ENCODE measurements around the gene KIFAP3. TPM values are rescaled to one million over a fixed set of nuclear protein-coding genes. Genes with fewer than 3 reads are reported as not detected.

Gene KIFAP3
- total RNA-seq, 1 donor from 2014 or later, result 31.0 TPM

DNA sequence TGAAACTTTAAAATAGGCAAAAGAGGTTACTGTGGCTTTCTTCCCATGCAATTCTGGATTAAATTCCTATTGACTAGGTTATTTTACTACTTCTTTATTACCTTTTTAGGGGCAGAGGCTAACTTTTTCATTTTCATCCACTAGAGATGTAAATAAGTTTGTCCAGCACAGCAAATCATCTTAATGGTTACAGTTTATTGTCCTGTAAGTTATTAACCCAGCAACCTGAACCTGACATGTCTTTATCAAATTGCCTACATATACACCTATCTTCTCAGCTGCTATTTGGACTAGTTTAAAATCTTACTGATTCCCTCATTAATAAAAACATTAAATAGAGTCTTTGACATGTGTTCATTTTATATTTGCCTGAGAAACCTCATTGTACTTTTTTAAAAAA is 173.9 kb downstream of the KIFAP3 start:
- intact Hi-C loops (cut with DNase I), result no loop called here
- no peak for DNase-seq (ENCODE audit: missing footprints)
- ATAC-seq, result no peak

DNA sequence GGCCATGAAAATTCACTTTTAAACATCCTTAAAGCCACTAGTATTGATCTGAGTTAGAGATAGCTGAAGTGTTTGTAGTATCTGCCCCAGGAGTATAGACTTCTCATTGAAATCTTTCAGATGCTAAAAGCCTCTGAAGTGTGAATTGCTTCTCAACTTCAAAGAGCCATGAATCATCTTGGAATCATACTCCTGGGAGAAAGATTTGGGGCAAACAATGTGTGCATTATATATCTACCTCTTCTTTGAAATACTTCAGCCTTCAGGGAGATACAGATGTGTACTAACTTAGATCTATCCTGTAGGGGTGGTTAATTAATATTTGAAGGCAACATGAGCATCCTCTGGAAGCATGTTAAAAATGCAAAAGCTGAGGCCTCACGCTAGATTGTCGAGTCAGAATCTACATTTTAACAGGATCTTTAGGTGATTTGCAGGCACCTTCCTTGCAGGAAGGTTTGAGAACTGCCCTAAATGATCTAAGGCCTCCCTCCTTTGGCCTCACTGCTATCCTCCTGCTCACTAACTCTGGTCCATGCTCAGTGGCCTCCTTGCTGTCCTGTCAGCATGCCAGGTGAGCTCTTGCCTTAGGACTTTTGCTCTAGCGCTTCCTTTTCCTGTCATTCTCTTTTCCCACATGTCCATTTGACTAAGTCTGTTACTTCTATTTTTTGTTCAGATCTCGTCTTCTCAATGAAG is 174.8 kb downstream of the KIFAP3 start:
- ATAC-seq, result no peak
- intact Hi-C loops (cut with DNase I), result no loop called here
- no peak for DNase-seq (ENCODE audit: missing footprints)

DNA sequence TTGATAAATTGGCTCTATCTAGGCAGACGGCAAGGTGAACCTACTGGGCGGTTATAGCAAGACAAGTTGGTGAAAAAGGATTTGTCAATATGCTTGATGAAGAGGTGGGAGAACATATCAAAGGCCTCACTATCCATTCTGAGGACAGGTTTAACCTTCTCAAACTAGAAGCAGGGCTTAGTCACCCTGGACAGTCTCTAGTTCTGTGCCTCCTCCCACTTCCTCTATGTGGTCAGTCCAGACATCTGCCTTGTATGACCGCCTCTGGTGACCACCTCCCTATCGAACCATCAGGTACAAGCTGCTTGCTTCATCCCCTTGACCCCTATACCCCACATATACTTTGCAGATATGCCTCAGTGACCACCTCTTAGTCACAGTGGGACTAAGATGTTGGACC is 178.5 kb downstream of the KIFAP3 start:
- no peak for DNase-seq (ENCODE audit: missing footprints)
- ATAC-seq, result no peak
- intact Hi-C loops (cut with DNase I), result no loop called here

DNA sequence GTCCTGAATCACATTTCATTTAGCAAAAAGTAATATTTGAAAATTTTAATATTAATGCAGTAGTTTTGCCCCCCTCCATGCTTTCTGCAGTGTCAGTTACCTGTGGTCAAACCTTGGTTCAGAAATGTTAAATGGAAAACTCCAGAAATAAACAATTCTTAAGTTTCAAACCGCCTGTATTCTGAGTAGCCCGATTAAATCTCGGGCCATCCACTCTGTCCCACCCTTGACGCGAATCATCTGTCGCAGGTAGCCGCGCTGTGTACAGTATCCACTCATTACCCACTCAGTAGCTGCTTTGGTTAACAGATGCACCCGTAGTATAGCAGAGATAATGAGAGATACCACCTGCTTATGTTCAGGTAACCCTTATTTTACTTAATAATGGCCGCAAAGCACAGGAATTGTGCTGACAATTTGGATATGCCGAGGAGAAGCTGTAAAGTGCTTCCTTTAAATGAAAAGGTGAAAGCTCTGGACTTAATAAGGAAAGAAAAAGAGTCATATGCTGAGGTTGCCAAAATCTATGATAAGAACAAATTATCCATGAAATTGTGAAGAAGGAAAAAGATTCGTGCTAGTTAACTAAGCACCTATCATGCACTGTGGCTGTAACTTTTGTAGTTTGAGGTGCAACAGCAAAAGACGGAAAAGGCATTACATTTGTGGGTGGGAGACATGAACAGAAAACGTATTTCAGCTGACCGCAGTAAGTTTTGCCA is 179.9 kb downstream of the KIFAP3 start:
- no peak for DNase-seq (ENCODE audit: missing footprints)
- no peak for ATAC-seq
- intact Hi-C loops (cut with DNase I), result loop anchor here (5.0 kb wide), 1 partner anchor 407 kb away; the partner anchor contains the start of gene SLC19A2

DNA sequence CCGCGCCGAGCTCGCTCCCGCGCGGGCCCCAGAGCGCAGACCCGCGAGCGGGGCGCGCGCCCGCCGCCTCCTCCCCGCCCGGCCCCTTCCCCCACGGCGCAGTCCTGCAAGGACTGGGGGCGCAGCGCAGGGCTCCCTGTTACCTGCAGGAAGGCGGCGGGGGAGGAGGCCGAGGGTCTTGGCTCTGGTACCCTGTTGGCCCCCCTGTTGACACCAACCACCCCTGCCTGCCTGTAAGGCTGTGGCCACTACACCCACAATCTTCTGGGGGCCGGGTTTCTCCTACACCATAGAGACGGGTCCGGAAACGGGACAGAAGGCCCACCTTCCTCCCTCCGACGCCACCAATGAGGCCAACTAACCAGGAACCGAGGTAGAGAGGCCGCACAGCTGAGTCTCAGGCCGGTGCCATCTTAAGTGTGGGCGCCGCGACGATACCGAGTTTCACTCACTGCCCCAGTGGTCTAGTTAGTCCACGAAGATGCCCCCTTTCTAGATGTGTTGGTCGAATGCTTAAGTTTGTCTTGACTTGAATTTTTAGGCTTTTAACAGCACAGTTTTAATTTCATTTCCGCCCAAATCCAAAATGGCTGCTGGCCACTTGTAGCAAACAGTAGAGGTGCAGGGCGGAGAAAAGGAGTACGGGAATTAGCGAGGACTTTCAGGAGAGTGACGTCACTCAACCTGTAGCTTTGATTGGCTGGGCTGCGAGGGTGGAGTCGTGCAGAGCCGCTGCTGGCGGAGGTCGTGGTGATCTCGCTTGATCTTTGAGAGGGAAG is 180.7 kb downstream of the KIFAP3 start, which contains the start of gene SCYL3:
Gene SCYL3 (minus strand): TSS at position 252 of the 779 bp plus-strand sequence. CDS start 5,056 bp downstream, outside the sequence.
- intact Hi-C loops (cut with DNase I), result loop anchor here (5.0 kb wide), 1 partner anchor 407 kb away; the partner anchor contains the start of gene SLC19A2
- DNase-seq (ENCODE audit: missing footprints) (peak; percentile 96), ATAC-seq (peak; percentile 99)

DNA sequence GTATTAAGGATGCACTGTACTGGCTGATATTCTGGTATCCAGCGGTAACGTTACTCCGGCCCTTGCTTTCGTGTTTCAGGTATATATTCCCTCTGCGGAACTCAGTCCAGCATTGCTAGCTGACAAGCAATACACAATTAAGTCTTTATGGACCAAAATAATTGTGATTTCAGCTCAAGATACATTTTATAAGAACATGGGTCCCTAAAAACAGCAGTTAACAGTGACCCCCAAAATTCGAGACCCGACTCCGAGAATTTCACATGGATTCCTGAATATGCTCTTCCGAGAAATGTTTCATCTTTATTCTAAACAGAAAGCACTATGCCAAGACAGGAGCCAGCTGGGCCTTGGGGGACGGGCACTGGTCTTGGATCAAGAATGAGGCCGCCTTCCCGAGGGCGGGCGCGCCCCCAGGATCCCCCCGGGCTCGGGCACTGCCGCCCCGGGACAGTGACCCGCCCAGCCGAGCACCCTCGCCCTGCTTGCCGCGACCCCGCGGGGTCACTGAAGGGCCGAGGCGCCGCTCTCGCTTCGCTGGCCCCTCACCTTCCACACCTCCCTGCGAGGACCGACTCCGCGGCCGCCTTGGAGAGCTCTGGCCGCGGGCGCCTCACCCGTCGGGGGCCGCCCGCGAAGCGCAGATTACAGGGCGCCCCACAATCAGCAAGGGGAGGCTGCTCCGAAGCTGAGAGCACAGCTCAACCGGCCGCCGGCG is 181.4 kb downstream of the KIFAP3 start:
- peak; percentile 4 for ATAC-seq
- peak; percentile 77 for DNase-seq (ENCODE audit: missing footprints)
- intact Hi-C loops (cut with DNase I), result loop anchor here (5.0 kb wide), 1 partner anchor 406 kb away; the partner anchor contains the start of gene SLC19A2

DNA sequence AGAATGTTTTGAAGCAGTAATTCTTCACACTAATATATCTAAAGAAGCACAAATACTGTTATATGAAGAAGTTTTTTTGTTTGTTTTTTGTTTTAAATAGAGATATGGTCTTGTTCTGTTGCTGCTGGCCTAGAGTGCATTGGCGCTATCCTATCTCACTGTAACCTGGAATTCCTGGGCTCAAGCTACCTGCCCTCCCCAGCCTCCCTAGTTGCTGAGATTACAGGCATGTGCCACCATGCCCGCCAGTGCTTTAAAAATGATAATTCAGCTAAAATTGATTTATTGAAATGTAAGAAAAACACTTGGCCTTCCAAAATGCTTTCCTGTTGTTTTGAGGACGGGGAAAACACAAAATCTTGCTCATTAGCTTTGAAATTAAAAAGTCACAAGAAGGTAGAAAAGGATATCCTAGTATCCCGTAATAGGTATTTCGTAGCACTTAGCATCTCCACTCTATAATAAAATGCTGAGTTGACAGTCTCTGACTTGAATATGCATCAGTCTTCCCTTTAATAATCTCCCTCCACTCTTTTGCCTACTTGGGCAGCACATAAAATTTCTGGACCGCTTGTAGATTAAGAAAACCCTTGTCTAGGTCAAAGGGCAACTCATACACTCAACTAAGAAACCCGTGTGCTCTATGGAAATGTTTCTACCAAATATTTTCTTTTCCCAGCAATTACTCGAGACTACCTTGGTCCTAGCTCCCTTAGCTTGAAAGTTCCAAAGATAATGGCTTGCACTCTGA is 182.1 kb downstream of the KIFAP3 start:
- intact Hi-C loops (cut with DNase I), result loop anchor here (5.0 kb wide), 1 partner anchor 405 kb away; the partner anchor contains the start of gene SLC19A2
- no peak for ATAC-seq
- DNase-seq (ENCODE audit: missing footprints), result no peak

DNA sequence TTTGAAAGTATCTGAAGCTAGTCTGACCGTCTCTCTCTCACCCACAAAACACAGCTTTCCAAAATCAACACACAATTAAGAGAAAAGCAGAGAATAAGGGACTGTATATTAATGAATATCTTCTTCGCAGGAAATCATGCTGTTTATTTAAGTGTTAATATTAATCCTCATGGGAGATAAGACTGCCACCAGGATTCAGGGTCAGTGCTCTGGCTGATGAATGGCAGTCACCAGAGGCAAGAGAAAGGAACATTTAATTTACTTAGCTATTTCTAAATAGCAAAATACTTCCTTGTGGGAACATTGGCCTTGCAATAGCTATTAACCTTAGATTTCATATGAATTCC is 183.0 kb downstream of the KIFAP3 start:
- intact Hi-C loops (cut with DNase I), result loop anchor here (5.0 kb wide), 1 partner anchor 404 kb away; the partner anchor contains the start of gene SLC19A2
- DNase-seq (ENCODE audit: missing footprints) (no peak), ATAC-seq (no peak)

DNA sequence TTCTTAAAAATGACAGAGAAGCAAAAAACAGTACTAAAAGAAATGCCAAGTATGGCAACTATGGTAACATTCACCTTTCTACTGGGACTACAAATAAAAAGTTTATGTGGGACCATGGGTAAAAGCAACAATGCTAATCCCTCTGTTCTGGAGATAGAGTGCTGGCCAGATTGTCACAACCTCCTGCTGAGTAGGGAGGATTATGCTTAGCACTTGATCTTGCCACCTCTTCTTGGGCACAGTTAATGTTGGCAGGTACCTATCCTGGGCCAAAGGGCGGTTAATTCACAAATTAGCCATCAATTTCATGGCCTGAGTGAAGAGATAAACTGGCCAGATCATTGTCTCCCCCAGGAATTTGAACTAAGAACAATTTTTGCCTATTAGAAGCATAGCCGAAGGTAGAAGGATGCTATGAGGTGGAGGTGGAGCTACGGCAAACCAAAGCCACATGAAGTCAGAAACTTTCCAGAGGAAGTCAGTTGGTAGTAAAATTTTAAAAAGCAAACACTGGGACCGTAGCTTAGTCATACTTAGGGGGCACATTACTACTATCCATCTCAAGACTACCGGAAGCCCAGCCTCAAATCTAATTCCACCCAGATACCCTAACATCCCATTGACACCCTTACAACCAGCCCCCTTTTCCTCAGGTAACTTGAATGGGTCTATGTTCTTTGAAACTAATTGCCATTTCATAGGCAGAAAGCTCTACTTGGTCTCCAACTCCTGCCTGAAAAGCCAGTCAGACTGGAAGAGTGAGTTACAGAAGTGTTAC is 183.5 kb downstream of the KIFAP3 start:
- ATAC-seq (no peak), DNase-seq (ENCODE audit: missing footprints) (no peak)
- intact Hi-C loops (cut with DNase I), result loop anchor here (5.0 kb wide), 1 partner anchor 404 kb away; the partner anchor contains the start of gene SLC19A2

DNA sequence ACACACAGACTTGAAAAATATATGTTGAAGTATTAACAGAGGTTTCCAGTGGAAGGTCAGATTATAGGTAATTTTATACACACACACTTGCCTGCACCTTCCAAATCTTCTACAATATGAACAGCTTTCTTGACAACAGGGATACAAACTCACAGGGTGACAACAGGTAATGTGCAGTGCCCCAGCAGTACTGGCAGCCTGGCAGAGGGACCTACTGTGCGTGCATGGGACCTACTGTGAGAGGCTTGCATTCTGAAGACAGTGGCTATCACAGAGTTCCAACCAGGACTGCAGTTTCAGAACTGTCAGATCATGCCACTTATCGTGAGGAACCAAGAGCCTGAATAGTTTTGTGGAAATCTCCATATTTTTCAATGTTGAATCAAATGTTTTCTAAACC is 184.6 kb downstream of the KIFAP3 start:
- ATAC-seq, result no peak
- no peak for DNase-seq (ENCODE audit: missing footprints)
- intact Hi-C loops (cut with DNase I), result loop anchor here (5.0 kb wide), 1 partner anchor 403 kb away; the partner anchor contains the start of gene SLC19A2

DNA sequence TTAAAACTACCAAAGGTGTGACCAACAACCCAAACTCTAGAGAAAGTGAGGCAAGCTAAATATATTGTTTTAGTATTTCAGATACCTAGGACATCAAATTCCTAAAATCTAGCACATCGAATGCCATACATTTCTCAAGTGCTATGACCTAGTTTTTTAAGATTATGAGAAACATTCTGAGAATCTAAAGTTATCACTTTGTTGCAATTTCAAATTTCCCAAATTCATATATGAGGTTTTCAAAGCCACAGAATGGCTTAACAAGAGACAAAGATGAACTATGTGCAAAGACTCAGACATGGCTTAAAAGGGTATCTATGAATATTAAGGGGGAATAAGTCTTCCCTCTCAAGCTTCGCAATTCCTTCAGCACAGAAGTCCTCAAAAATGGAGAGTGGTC is 187.6 kb downstream of the KIFAP3 start:
- no peak for DNase-seq (ENCODE audit: missing footprints)
- intact Hi-C loops (cut with DNase I), result no loop called here
- ATAC-seq, result no peak

DNA sequence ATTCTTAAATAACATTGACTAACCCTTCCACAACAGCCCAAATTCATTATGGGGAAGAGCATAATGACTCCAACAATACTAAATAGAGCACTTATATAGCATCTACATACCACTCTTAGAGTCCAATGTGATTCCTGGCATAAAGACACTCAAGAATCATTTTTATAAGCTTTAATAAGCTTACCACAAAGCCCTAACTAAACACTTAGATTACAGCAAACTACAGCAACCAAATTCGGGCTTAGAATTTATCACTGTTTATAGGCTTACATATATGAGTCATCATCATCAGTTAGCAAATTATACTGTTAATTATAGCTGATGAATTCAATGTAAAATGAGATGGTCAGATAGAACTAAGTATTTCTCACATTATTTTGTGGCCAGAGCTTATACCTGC is 188.1 kb downstream of the KIFAP3 start:
- ATAC-seq (no peak), DNase-seq (ENCODE audit: missing footprints) (no peak)
- intact Hi-C loops (cut with DNase I), result no loop called here

DNA sequence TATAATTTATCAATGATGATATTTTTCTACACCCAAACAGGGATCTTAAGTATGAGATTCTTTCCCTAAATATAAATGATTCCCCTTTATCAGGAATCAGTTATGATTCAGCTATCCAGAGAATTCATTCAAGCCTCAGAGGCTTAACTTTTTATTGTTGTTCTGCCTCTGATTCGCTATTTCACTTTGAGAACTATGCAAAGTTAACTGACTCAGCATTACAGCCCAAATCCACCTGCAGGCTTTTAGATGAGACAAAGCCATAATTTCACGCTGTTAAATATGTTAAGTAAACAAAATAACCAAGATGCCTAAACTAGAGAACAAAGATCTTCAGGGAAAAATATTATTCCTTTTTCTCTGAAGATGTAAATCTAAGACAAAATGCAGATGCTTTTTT is 189.3 kb downstream of the KIFAP3 start:
- ATAC-seq, result no peak
- intact Hi-C loops (cut with DNase I), result no loop called here
- no peak for DNase-seq (ENCODE audit: missing footprints)

DNA sequence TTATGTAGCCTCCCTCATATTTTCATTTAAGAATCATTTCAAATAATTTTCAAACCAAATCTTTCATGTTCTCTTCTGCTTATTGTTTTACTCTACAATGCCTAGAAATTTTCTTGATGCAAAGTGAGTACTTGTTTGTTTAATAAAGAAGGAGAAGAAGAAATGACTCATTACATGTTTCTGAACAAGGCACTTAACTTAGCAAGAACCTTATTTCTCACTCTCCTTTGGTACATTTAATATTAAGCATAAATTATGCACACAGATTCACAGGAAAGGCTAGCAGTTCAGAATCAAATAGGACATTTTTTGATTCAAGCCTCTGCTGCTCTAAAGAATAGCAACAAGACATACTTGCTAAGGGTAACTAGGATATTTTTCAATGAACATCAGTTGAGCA is 189.9 kb downstream of the KIFAP3 start:
- ATAC-seq (no peak), DNase-seq (ENCODE audit: missing footprints) (no peak)
- intact Hi-C loops (cut with DNase I), result no loop called here

DNA sequence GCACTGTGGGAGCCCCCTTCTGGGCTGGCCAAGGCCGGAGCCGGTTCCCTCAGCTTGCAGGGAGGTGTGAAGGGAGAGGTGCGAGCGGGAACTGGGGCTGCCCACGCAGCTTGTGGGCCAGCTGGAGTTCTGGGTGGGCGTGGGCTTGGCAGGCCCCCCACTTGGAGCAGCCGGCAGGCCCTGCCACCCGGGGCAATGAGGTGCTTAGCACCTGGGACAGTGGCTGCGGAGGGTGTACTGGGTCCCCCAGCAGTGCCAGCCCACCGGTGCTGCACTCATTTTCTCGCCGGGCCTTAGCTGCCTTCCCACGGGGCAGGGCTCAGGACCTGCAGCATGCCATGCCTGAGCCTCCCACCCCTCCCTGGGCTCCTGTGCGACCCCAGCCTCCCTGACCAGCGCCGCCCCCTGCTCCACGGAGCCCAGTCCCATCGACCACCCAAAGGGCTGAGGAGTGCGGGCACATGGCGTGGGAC is 192.4 kb downstream of the KIFAP3 start:
- intact Hi-C loops (cut with DNase I), result no loop called here
- DNase-seq (ENCODE audit: missing footprints) (peak; percentile 56), ATAC-seq (no peak)

DNA sequence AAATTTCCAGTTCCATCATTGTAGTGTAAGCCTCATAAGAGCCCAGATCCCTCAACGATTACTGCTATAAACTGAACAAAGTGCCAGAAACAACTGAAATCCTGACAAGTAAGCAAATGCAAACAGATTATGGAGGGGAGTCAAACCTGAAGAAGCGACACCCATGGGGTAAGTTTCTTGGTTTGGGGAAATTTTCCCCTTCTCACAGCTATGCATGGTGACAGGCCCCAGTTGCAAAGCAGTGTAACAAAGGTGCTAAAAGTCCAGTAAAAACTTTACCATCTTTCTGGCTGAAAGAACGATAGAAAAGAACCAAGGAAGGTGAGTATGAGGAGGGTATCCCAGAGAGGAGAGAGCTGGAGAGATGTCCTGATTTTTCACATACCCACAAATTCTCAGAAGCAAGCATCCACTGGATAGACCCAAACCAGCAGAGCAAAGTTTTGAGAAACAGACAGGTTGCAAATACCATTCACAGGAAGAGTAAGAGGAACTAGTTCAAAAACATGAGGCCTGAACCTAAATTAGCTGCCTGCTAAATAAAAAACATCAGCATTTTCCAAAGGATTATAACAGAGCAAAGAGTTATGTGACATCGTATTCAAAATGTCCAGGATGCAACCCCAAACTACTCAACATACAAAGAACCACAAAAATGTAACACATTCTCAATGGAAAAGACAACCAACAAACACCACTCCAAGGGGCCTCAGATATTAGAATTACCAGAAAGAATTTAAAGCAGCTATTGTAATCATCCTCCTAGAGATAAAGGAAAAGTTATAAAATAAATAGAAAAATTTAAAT is 195.3 kb downstream of the KIFAP3 start:
- DNase-seq (ENCODE audit: missing footprints) (no peak), ATAC-seq (no peak)
- intact Hi-C loops (cut with DNase I), result no loop called here
